ENCODE measurements around the gene KCNJ5. TPM values are rescaled to one million over a fixed set of nuclear protein-coding genes. Genes with fewer than 3 reads are reported as not detected.

Gene KCNJ5
- total and polyA plus RNA-seq, 2 of the 4 experiments (the other 2 are of a cell fraction) = 0.07 to 0.18 TPM

- Histone ChIP-seq H2BK120ac (ENCODE audit: low read depth, low read length) (no peak overlapping the region), H2AK9ac (replicated peaks; ENCODE audit: low read depth, low read length, poor library complexity) (no peak overlapping the region), H3K56ac (ENCODE audit: extremely low read depth, insufficient read depth, low read length) (no peak overlapping the region), H4K8ac (ENCODE audit: low read depth in 2 of 2, low read length in 2 of 2) (no peak overlapping the region), H2BK5ac (ENCODE audit: low read depth, low read length, poor library complexity, severe bottlenecking) (no peak overlapping the region), H2BK20ac (ENCODE audit: low read depth, low read length) (no peak overlapping the region), H4K20me1 (ENCODE audit: insufficient read depth, low read length) (no peaks in the 10 kb centered on the region), H3K4me3 (ENCODE audit: insufficient read depth, low read depth, low read length) (no peak overlapping the region), H4K91ac (ENCODE audit: insufficient read depth, low read depth, low read length) (no peak overlapping the region), H3K9ac (ENCODE audit: low read depth, low read length) (no peak overlapping the region), H3K4me2 (ENCODE audit: low read depth, low read length) (no peak overlapping the region), H3K23ac (ENCODE audit: low read depth, low read length) (no peak overlapping the region), H3K9me1 (ENCODE audit: insufficient read depth, low read length) (no peaks in the 10 kb centered on the region), H3K27me3 (ENCODE audit: control insufficient read depth, insufficient read depth, low read length) (peaks cover 66% of the 10 kb centered on the region), H3K9me3 (ENCODE audit: control insufficient read depth, insufficient read depth, low read length) (no peaks in the 10 kb centered on the region), H3K4ac (ENCODE audit: low read depth, low read length) (no peak overlapping the region), H3K4me1 (ENCODE audit: control insufficient read depth, insufficient read depth, low read length) (no peaks in the 10 kb centered on the region), H4K5ac (ENCODE audit: low read depth, low read length) (no peak overlapping the region), H3K27ac (ENCODE audit: insufficient read depth, low read length) (no peak overlapping the region), H2AFZ (replicated peaks; ENCODE audit: low read length, poor library complexity) (no peak overlapping the region), H2BK15ac (ENCODE audit: low read depth, low read length) (no peak overlapping the region), H3K18ac (ENCODE audit: low read depth, low read length) (no peak overlapping the region), H3K14ac (replicated peaks; ENCODE audit: low read depth, low read length) (no peak overlapping the region), H3K36me3 (ENCODE audit: control insufficient read depth, insufficient read depth, low read length) (no peaks in the 10 kb centered on the region), H2AK5ac (ENCODE audit: low read depth, low read length) (no peak overlapping the region), H3K79me1 (ENCODE audit: low read depth in 1 of 2, low read length in 2 of 2) (no peaks in the 10 kb centered on the region)
- no TSS peak for BruUV-seq (replicated peaks)
- POLR2A ChIA-PET (ENCODE audit: unreplicated experiment) = no interaction called here
- in situ Hi-C loops (cut with MboI; ENCODE audit: low sequenced_read_pairs) = loop anchor here (5.0 kb wide), 2 partner anchors 67 to 447 kb away; no protein-coding TSS in a partner anchor
- TF ChIP-seq RCOR1 (IDR thresholded peaks at IDR 0.05; ENCODE audit: insufficient replicate concordance, low read length) (no peak), CTCF (conservative IDR thresholded peaks at IDR 0.05; ENCODE audit: low read depth, low read length) (peak; percentile 93), FOS (IDR thresholded peaks at IDR 0.05; ENCODE audit: low read depth, low read length) (no peak), USF2 (IDR thresholded peaks at IDR 0.05; ENCODE audit: low read depth, low read length) (no peak), RFX5 (IDR thresholded peaks at IDR 0.05; ENCODE audit: low read depth, low read length) (no peak), CEBPB (IDR thresholded peaks at IDR 0.05; ENCODE audit: low read depth, low read length) (no peak), POLR2A (IDR thresholded peaks at IDR 0.05; ENCODE audit: low read depth, low read length) (peak; percentile 46; the same call in 1 of the 2 replicates), CHD1 (IDR thresholded peaks at IDR 0.05; ENCODE audit: low read depth, low read length) (no peak), RAD21 (IDR thresholded peaks at IDR 0.05; ENCODE audit: low read length) (peak; percentile 97), MXI1 (IDR thresholded peaks at IDR 0.05; ENCODE audit: borderline replicate concordance, low read depth, low read length) (no peak), SMC3 (IDR thresholded peaks at IDR 0.05; ENCODE audit: low read depth, low read length) (peak; percentile 97), NFE2L2 (IDR thresholded peaks at IDR 0.05; ENCODE audit: low read depth, low read length) (no peak), ELK1 (IDR thresholded peaks at IDR 0.05; ENCODE audit: borderline replicate concordance, low read depth, low read length) (no peak), MAFK (IDR thresholded peaks at IDR 0.05; ENCODE audit: low read depth, low read length) (no peak), BHLHE40 (IDR thresholded peaks at IDR 0.05; ENCODE audit: low read depth, low read length) (no peak), MAZ (IDR thresholded peaks at IDR 0.05; ENCODE audit: borderline replicate concordance, low read depth, low read length) (no peak)
- DNase-seq (peak; percentile 69), ATAC-seq (ENCODE audit: low read depth) (peak; percentile 88)
- CTCF ChIA-PET = interaction anchor here (0.6 to 4.5 kb wide), 21 partner anchors 10 to 727 kb away, joined by 3 to 71 read pairs (median 4); partner anchors contain the start of gene TP53AIP1
- dilution Hi-C loops (cut with HindIII; ENCODE audit: low sequenced_read_pairs, unreplicated experiment) = no loop called here
- WGBS, 2 experiments (ENCODE audit: extremely low coverage in 2 of 2, insufficient read length in 1 of 2) = 40% methylated on average over 1 of the region's 12 CpGs; no CpG with 5 or more reads in 1 of the 2 experiments
- intact Hi-C loops (cut with micrococcal nuclease) = loop anchor here (1.0 kb wide), 3 partner anchors 71 to 446 kb away; no protein-coding TSS in a partner anchor
Observed at GRCh38 chr11:128884703-128885338, 6.3 kb upstream of the KCNJ5 start.
